WERI-Rb-1 (cell line): ENCODE results near the gene ITGA1.

Experiments
- DNase-seq: peaks from one replicate; pipeline ENCODE4 v3.0.0-alpha.2; 2020
- H3K27ac ChIP-seq: fragments of 250-450 bp; sonication (Bioruptor Pico); 2 replicates; pipeline ENCODE4 v1.5.1; 2020; ENCODE audit warnings: mild to moderate bottlenecking, moderate library complexity
- H3K27me3 ChIP-seq: fragments of 250-450 bp; sonication (Bioruptor Pico); 2 replicates; pipeline ENCODE4 v1.5.1; 2021; ENCODE audit warnings: mild to moderate bottlenecking, low read depth, moderate library complexity; ENCODE audit not compliant: insufficient read depth, severe bottlenecking
- H3K36me3 ChIP-seq: fragments of 250-450 bp; sonication (Bioruptor Pico); 2 replicates; pipeline ENCODE4 v1.5.1; 2020; ENCODE audit warnings: mild to moderate bottlenecking, moderate library complexity
- H3K4me3 ChIP-seq: 2 replicates; pipeline ENCODE4 v1.5.1; 2011; ENCODE audit warnings: low read depth, mild to moderate bottlenecking, control low read depth, low read length
- H3K9me3 ChIP-seq: fragments of 250-450 bp; sonication (Bioruptor Pico); 2 replicates; pipeline ENCODE4 v1.5.1; 2021; ENCODE audit warnings: mild to moderate bottlenecking, moderate library complexity; ENCODE audit not compliant: severe bottlenecking
- TF ChIP-seq, protein P1 (sequence below): IDR thresholded peaks from 2 replicates; pipeline ENCODE4 v1.5.1; 2011; ENCODE audit warnings: low read depth, mild to moderate bottlenecking, control low read depth, inconsistent platforms, low read length

Gene ITGA1

DNA sequence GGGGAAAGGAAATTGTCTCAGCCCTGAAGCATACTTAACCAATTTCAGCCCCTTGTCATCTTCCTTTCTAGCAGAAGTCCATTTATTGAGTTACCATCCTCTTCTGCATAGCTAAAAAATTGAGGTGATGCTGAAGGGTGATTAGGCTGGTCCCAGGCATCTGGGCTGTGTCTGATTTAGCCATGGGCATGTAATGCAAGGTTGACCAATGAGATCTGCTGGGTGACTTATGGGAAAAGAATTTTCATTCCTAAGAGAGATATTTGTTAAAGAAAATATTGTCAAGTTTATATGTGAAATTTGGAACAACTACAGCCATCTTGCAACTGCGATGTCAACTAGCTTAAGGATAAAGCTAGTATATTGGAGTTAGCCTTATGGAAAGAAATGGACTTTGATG lies 206.6 kb downstream of the ITGA1 start:
- no peak overlapping the region for H3K27ac ChIP-seq
- H3K36me3 ChIP-seq, result no peaks in the 10 kb centered on the region
- H3K27me3 ChIP-seq, result peaks cover 8% of the 10 kb centered on the region
- H3K4me3 ChIP-seq, result no peak overlapping the region
- H3K9me3 ChIP-seq, result no peaks in the 10 kb centered on the region
- no peak for DNase-seq
- TF ChIP-seq, protein P1, sequence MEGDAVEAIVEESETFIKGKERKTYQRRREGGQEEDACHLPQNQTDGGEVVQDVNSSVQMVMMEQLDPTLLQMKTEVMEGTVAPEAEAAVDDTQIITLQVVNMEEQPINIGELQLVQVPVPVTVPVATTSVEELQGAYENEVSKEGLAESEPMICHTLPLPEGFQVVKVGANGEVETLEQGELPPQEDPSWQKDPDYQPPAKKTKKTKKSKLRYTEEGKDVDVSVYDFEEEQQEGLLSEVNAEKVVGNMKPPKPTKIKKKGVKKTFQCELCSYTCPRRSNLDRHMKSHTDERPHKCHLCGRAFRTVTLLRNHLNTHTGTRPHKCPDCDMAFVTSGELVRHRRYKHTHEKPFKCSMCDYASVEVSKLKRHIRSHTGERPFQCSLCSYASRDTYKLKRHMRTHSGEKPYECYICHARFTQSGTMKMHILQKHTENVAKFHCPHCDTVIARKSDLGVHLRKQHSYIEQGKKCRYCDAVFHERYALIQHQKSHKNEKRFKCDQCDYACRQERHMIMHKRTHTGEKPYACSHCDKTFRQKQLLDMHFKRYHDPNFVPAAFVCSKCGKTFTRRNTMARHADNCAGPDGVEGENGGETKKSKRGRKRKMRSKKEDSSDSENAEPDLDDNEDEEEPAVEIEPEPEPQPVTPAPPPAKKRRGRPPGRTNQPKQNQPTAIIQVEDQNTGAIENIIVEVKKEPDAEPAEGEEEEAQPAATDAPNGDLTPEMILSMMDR, result no peak

DNA sequence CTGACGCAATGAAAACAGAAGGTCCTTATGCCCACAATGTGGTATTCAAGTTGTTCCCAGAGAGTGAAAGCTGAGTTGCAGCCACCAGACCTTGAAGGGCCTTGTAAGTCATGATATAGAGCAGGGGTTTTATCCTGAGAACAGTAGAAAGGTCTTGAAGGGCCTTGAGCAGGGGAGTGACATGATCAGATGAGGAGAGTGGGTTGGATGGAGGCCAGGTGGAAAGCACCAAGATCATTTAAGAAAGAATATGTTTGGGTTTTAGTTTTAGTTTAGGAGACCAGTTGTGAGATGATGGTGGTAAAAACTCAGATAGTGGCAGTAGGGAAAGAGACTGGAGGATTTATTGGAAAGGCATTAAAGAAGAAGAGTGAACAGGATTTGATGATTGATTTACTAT lies 207.4 kb downstream of the ITGA1 start:
- Histone ChIP-seq H3K4me3 (no peak overlapping the region), H3K27me3 (peaks cover 3% of the 10 kb centered on the region), H3K36me3 (no peaks in the 10 kb centered on the region), H3K9me3 (no peaks in the 10 kb centered on the region), H3K27ac (no peak overlapping the region)
- no peak for DNase-seq
- TF ChIP-seq, protein P1, result no peak

DNA sequence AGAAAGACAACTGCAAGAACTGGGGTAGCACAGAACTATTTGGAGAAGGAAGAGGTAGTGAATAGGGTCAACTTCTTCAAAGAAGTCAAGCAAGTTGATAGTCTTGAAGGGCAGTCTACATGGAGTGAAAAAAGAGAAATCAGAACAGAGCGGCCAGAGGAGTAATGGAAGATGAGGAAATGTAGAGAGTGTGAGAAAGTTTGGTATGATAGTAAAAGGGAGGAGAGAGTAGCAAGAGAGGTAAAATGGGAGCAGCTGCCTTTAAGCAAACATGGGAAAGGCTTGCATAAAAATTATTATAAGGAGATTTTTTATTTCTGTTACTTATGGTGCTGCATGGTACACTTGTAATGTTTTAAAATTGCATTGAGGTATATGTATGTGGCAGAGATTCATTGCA lies 208.2 kb downstream of the ITGA1 start:
- Histone ChIP-seq H3K36me3 (no peaks in the 10 kb centered on the region), H3K27ac (no peak overlapping the region), H3K4me3 (no peak overlapping the region), H3K27me3 (no peaks in the 10 kb centered on the region), H3K9me3 (no peaks in the 10 kb centered on the region)
- DNase-seq, result no peak
- TF ChIP-seq, protein P1, result no peak

DNA sequence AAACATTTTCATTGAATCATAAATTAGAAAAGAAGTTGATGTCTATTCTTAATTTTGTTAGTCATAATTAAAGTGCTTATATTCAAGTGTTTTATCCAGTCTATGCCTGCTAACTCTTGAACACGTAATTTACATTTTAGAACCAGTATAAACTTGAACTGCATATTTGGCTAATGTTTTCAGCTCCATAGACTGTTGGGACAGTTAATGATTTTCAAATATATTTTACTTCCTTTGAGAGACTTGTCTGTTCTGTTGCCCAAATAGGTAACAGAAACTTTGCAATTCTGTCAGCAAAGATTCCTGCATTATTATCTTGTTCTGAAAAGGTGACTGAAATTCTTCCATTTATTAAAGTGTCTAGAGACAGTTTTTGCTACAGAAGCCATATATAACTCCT lies 209.3 kb downstream of the ITGA1 start:
- Histone ChIP-seq H3K9me3 (no peaks in the 10 kb centered on the region), H3K4me3 (no peak overlapping the region), H3K27ac (no peak overlapping the region), H3K36me3 (no peaks in the 10 kb centered on the region), H3K27me3 (no peaks in the 10 kb centered on the region)
- no peak for DNase-seq
- TF ChIP-seq, protein P1, result no peak

DNA sequence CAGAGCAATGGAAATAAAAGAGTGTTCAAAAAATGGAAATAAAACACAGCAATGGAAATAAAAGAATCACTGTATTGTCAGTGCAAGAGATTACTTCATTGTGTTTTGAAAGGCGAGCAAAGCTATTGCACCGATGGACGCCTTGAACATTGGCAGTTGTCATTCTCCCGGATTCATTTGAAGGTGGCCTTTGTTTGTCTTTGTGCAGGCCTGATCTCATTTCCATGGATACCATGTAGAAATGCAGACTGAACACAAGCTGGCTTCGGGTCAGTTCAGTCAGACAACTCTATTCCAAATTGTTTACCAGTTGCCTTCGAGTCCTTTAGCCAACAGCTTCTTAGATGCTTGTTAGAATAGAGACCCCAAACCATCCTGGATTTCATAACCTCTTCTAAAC lies 209.7 kb downstream of the ITGA1 start:
- H3K27me3 ChIP-seq, result no peaks in the 10 kb centered on the region
- no peak overlapping the region for H3K4me3 ChIP-seq
- no peak for DNase-seq
- no peaks in the 10 kb centered on the region for H3K9me3 ChIP-seq
- H3K36me3 ChIP-seq, result no peaks in the 10 kb centered on the region
- TF ChIP-seq, protein P1, result no peak
- no peak overlapping the region for H3K27ac ChIP-seq

DNA sequence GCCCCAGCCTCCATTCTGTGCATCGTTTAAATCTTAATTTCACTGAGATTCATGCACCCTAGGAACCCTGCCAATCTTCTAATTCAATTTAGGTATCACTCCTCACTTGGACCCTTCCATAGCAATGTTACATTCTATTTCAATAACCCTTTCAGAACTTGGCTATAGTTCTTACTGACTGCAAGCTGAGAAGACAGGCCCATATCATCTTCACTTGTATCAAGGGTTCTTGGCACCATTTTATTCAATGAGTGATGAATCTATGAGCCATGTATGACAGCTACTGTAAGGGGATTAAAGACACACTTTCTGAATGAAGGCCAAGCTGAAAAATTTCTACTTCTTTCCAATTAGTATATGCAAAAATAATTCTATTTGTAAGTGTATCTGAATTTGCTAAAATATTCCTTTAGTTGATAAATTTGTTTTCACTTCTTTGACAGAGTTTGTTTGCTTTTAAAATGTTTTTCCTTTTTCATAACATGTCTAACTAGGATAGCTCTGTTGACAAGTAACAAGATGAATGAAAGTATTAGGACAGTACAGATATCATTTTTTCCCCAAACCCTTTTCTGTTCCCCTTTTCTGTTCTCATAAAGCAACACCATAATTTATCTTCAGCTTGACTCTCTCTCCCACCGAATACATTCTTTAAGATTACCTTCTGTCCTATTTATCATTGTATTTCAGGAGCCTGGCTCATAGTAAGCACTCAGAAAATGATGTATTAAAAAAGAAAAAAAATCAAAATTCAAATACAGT lies 211.0 kb downstream of the ITGA1 start:
- Histone ChIP-seq H3K9me3 (no peaks in the 10 kb centered on the region), H3K36me3 (no peaks in the 10 kb centered on the region), H3K27ac (no peak overlapping the region), H3K27me3 (no peaks in the 10 kb centered on the region), H3K4me3 (no peak overlapping the region)
- DNase-seq, result no peak
- TF ChIP-seq, protein P1, result no peak
